ENCODE results near the gene SHROOM4.

SHROOM4 gene

DNA sequence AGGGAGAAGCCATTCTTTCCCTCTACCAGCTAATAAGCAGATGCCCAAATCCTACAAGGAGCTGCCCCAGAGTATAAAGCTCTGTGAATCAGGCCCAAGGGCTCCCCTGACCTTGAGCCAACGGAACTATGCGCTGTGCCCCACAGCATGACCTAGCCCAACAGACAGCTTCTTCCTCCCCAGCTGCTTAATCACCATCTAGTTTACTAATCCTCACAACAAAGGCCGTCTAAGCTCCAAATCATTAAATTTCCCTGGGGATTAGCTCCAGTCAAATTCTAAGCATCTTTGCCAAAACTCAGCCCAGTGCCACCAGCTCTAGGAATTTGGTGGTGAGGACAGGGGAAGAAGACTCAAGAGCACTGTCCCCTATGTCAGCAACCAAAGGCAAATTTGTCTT is 113.1 kb downstream of the SHROOM4 start:
- DNase-seq: no peak

DNA sequence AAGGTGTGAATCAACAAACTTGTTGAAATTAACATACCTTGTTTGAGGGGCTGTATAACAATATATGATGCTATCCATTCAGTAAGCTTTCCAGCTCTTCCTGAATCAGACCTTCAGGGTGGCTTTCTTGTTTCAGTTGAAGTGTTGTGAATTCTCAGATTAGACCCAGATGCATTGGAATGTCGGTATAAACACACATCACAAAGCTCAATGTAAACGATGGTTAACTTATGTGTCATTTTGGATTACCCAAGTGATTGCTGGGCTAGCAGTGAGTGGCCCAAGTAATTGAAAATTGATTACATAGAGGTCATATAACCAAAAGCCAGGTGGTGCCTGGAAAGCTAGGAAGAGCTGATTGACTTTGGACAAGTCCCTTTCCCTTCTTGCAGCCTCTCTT is 115.0 kb downstream of the SHROOM4 start:
- no peak for DNase-seq

GRCh38 chrX:50697691-50698090 is 116.3 kb downstream of the SHROOM4 start:
- DNase-seq: no peak

DNA sequence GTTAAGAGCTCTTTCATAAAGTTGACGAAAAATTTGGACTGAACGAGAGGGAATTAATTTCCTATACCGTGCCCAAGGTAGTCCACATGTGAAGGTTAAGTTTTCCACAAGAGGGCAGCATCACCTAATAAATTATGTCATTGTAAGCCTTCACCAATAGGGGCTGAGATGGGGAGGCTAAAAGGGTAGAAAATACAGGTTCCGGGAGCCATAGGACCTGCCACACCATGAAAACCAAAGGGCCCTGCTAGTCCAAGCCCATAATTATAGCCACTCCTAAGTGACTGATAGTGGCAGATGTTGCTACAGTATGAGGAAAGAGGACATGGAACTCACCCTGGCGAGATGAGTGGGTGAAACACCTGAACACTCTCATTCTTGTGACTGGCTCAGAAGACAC is 122.2 kb downstream of the SHROOM4 start:
- peak; percentile 1 for DNase-seq

DNA sequence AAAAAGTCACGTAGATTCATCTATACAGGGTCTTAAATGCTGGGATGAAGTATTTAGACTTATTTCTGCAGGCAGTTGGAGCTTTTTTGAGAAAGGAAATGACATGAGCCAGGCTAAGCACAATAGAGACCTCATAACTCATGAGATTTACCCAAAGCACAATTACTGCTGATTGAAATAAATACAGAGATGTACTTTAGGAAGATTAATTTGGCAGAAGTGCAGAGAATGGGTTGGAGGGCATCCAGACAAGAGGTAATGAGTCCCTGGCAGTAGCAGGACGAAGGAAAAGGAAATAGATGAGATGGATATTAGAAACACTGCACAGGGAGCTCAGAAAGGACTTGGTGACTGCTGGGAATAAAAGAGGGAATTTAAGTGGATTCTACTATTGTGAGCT is 129.1 kb downstream of the SHROOM4 start:
- DNase-seq: no peak

DNA sequence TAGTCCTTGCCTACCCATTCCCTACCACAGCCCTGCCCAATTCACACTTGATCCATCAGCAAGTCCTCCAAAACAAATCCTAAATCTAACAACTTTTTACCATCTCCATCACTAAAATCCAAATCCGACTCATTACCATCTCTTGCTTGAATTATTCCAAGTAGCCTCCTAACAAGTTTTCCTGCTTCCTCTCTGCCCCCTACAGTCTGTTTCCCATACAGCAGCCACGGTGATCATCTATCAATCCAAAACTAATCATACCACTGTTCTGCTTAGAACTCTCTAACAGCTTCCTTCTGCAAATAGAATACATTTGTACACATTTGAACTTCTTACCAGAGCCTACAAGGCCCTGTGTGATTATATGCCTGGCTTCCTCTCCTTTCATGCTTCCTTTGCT is 133.0 kb downstream of the SHROOM4 start:
- DNase-seq: no peak

DNA sequence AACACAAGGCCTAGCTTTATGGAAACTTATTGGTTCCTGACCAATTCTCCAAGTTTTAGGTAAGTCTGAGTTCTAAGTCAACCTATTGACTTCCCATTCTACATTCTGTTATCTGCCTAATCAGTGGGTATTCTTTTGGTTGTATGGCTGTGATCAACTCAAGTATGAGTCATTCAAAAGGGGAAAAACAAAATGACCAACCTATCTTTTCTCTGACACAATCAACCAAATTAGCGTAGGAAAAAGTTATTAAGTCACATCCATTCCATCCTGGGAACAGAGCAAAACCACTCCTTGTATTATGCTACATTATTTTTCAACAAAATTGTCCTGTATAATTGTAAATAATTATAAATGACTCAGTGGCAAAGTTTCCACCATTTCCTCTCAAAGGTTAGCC is 136.2 kb downstream of the SHROOM4 start:
- DNase-seq: no peak

GRCh38 chrX:50671661-50672060 is 142.3 kb downstream of the SHROOM4 start:
- DNase-seq: no peak

DNA sequence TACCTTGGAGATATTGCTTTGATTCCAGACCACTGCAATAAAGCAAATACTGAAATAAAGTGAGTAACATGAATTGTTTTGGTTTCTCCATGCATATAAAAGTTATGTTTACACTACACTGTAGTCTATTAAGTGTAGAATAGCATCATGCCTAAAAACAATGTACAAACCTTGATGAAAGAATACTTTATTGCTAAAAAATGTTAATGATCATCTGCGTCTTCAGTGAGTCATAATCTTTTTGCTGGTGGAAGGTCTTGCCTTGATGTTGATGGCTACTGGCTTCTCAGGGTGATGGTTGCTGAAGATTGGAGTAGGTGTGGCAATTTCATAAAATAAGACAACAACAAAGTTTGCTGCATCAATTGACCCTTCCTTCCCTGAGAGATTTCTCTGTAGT is 145.1 kb downstream of the SHROOM4 start:
- no peak for DNase-seq

DNA sequence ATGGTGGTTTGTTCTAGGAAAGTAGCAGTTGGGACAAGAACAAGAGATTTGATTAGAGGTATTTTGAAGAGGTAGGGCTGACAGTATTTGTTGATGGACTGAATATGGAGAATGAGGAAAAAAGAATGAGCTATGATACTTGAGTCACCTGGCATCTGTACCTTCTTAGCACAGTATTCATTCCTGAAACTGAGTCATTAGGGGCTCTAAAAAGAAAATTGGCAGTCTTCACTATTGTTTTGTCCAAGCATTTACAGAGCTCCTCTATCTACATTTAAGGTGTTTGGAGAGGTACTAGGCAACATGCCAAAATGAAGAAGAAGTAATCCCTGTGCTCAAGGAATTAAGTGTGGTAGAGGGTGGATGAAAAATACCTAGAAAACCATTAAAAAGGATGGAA is 165.8 kb downstream of the SHROOM4 start:
- no peak for DNase-seq

DNA sequence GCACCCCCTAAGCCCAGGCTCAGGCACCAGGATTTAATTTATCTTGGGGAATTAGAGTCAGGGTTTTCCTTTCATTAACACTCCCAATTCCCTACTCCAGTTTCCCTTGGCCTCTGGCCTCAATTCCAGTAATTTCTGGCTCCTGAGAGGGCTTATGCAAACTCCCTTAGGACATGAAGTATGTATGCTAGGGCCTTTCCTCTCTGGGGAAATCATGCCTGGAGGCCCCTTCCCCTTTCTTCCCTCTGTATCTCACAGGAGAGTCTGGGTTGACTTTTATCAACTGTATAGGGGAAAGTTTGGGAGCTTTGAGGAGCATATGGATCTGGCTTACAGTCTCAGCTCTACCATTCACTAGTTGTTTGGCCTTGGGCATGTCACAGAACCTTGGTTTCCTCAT is 169.5 kb downstream of the SHROOM4 start:
- DNase-seq: no peak

GRCh38 chrX:50643525-50644137 is 170.4 kb downstream of the SHROOM4 start:
- no peak for DNase-seq

- DNase-seq: no peak
Measured at GRCh38 chrX:50638123-50638522, 175.9 kb downstream of the SHROOM4 start.

DNA sequence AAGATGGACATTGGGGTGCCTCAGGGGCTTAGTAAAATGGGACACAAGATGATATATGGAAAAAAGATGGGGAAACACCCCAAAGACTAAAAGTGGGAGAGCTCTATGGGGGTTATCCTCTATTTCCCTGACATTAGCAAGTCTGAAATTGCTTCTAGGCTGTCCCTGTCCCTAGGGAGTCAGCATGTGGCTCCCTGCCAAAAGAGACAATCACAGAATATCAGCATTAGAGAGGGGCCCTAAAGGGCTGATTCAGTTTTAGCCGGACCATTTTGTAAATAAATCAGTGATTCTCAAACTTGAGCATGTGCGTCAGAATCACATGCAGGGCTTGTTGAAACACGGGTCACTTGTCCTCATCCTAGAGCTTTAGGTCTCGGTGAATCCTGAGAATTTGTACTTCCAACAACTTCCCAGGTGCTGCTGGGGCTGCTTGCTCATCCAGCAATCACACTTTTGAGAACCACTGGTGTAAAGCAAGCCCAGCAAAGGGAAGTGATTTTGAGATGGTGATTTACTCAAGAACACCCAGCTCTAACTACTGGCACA is 178.1 kb downstream of the SHROOM4 start:
- no peak for DNase-seq

DNA sequence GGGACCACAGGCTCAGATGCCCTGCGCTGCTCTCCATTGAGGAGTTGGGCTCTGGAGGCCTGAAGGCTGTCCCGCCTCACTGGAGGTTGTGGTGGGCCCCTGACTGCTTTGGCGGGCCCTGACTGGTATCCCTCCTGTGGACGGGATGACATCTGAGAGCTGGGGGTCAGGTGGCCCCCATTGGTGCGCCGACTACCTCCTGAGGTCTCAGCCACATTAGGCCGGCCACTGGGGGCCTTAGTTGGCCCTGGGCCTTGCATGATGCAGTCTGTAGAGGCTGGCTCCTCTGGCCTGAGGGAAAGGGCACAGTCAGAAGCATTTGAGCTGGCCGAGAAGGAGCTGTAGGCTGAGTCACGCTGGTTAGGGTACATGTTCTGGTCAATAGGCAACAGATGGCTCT is 178.8 kb downstream of the SHROOM4 start:
- DNase-seq: no peak

DNA sequence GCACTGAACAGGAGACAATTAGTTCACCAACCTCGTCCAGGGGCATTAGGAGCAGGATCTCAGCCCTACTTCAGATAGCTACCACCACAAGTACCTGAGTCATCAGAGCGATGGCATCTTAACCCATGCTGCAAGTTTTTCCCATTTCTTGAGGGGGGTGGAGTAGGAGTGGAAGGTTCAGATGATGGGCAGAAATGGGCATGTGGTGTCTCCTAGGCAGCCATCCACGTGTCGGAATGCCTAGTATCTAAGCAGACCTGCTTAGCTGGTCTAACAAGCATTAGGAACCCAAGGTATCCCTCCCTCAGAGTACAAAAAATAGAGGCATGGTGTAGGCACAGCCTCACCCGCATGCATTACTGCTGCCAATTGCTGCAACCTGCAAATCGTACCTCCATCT is 184.2 kb downstream of the SHROOM4 start:
- no peak for DNase-seq

GRCh38 chrX:50627696-50628095 is 186.3 kb downstream of the SHROOM4 start:
- no peak for DNase-seq

DNA sequence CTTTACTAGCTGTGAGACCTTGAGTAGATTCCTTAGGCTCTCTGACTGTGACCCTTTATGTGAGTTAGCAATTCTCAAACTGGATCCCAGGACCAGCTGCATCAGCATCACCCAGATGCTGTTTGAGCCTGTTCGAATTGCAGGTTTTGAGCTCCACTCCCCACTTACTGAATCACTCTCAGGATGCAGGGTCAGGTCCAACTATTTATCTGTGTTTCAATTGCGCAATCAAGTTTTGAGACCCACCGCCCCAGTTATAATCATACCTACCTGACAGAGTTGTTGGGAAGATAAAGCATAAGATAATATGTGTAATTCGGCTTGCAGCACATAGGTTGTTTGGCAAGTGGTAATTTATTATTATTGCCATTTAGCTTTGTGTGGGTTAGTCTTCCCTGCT is 187.6 kb downstream of the SHROOM4 start:
- no peak for DNase-seq

DNA sequence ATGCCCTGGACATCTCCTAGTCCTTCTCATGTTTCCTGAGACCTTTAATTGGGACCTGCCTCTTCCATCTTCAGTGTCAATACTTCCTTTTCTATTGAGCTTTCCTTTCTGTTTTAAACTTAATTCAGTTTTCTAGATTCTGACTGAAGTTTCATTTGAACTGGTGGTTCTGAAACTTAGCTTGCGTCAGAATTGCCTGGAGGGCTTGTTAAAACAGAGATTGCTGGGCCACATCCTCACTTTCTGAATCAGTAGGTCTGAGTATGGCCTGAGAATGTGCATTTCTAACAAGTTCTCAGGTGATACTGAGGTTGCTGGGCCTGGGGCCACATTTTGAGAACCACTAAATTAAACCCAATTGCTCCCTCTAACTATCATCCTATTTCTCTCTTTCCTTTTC is 191.2 kb downstream of the SHROOM4 start:
- DNase-seq: no peak

GRCh38 chrX:50618788-50619558 is 195.0 kb downstream of the SHROOM4 start:
- no peak for DNase-seq

DNA sequence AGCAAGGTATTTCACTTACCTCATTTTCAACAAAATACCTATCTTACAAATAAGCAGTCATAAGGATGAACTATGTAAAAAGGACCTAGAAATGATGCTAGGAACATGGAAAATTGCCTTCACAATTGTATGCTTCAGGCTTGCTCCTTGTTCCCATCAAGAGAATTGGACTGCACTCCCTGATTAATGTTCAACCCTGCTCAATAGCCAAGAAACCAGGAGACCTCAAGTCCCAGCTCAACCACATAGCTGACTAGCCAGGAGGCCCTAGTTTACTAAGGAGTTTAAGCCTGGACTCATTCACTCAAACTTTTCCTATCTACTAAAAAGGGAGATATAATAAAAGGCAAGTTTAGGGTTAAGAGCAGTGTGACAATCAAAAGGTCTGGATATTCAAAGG is 196.8 kb downstream of the SHROOM4 start:
- DNase-seq: no peak

GRCh38 chrX:50615570-50616158 is 198.3 kb downstream of the SHROOM4 start:
- no peak for DNase-seq

- no peak for DNase-seq
Measured at GRCh38 chrX:50614460-50614859, 199.5 kb downstream of the SHROOM4 start.

GRCh38 chrX:50613846-50614245 is 200.1 kb downstream of the SHROOM4 start:
- no peak for DNase-seq

Measured in DMS153 (cell line).